ENCODE data around the gene PIP5K1A.
"Not testable (repeated sequence)": the region's sequence is repeated elsewhere in the genome, so short reads cannot be mapped to it uniquely, and the experiment has no call there.

PIP5K1A gene

DNA sequence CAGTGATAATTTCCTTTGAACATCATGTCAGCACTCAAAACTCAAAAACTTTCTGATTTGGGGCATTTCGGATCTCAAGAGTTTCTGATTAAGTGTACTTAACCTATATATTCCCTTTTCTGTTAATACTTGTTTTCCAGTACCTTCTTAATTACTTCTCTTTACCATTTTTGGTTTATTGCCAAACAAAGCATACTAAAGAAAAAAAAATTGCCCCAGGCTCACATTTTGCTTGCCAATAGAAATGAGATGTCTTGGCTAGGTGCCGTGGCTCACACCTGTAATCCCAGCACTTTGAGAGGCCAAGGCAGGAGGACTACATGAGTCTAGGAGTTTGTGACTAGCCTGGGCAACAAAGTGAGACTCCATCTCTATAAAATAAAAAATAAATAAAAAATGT lies 61.0 kb downstream of the PIP5K1A start:
- DNase-seq = no peak

DNA sequence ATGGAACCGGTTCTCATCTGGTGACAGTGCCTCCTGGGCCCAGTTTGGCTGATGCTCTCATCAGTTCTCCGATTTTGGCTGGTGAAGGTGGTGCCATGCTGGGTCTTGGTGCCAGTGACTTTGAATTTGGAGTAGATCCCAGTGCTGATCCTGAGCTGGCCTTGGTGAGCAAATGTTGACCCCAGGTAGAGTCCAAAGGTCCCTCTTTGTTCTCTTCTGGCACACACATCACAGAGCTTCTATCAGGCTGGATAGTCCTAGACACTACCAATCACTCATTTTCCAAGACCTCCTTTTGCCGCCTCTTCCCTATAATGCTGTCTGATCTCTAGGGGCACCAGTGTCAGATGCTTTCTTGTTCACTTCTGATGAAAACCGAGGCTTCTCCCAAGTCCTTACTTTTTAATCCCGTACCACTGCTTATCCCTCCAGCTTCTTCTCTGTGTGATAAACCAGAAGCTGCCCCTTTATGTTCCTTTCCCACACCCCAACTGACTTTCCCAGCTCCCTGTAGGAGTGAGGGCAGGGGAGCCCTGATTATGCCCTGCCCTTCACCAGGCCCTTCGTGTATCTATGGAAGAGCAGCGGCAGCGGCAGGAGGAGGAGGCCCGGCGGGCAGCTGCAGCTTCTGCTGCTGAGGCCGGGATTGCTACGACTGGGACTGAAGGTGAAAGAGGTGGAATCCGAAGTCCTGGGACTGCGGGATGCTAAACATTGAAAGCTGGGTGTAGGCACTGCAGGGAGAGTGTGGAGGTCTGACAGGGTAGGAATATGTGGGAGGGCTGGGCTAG lies 67.3 kb downstream of the PIP5K1A start:
- no peak for DNase-seq

DNA sequence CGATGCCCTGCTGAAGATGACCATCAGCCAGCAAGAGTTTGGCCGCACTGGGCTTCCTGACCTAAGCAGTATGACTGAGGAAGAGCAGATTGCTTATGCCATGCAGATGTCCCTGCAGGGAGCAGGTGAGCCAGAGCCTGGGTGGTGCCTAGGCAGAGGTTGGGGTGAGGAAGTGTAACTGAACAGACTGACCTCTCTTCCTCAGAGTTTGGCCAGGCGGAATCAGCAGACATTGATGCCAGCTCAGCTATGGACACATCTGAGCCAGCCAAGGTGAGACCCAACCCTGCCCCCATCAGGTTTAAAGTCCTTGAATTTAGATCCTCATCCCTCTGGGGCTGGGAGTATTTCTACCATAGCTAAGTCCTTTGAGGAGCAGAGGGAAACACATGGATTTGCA lies 68.0 kb downstream of the PIP5K1A start:
- no peak for DNase-seq

DNA sequence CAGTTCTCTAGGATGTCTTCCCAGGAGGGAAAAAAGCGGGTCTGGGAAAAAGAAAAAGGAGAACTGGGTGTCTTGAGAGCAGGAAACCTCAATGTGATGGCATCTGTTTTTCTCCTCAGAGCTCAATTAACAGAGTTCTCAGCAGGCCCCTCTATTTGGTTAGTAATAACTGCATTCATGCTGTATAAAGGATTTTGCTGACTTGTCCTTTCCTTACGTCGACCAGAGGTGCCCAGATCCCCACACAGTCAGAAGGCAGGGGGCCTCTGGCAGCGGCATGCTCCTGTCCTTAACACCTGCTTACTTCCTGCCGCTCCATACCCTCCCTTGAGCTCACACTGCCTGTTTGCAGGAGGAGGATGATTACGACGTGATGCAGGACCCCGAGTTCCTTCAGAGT lies 68.5 kb downstream of the PIP5K1A start:
- no peak for DNase-seq

DNA sequence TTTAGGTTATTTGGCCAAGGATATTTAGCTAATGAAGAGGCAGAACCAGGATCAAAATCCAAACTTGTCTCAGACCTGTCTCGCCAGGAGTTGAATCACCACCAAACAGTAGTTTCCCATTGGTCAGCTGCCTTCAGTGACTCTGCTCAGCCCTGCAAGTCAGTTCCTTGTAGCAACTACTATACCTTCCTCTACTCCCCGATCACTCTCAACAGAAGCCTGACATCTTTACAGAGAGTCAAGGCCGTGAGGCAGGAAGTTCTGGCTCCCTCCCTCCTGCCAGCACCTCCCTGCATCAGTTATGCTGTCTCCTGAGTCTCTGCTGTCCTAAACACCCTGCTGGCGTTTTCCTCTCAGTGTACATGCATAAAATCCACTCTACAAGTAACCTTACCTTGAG lies 69.4 kb downstream of the PIP5K1A start:
- no peak for DNase-seq

DNA sequence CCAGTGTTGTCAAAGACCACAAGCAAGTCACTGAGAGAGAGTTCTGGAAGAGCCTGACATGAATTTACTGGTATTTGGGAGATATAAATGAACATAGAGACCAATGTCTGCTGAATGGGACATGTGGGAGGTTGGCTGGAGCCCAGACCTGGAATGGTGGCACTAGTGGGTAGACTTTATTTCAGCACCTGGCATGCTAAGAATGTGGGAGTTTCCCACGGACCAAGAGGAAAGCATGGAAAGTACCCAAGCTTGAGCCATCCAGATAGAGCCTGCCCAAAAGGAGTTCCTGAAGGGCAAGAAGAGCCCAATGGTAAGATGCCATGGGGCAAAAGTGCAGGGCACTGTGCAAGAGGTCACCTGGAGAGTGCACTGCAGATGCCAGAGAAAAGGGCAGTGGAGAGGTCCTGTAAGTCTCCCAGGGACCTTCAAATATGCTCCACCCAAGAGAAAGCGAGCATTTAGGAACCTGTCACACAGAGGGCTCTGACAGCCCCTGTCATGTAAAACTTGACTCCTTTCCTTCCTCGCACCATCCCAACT lies 75.6 kb downstream of the PIP5K1A start:
- DNase-seq = no peak

DNA sequence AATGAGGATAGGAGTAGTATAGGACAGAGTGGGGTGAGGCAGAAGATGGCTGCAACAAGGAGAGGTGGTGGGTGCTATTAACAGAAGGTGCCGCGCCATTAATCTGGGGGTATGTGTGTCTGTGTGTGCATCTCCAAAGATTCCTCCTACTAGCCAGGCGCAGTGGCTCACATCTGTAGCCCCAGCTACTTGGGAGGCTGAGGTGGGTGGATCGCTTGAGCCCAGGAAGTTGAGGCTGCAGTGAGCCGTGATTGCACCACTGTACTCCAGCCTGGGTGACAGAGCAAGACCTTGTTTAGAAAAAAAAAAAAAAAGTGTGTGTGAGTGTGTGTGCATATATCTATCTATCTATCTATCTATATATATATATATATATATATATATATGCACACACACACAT lies 77.0 kb downstream of the PIP5K1A start:
- not testable (repeated sequence) for DNase-seq

DNA sequence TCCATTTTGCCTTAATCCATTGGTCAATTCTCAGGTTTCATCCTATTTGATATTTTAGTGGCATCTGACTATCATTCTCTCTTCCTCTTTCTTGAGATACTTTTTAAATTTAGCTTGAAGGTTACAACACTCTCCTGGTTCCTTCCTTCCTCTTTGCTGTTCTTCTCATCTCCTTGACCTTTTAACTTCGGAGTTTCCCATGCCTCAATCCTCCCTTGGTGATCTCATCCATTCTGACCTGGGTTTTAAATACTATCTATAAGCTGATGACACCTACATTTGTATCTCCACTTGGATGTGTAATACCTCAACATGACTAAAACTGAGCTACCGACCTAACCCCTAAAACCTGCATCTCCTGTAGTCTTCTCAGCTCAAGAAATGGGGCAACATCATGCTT lies 78.9 kb downstream of the PIP5K1A start:
- DNase-seq = no peak

DNA sequence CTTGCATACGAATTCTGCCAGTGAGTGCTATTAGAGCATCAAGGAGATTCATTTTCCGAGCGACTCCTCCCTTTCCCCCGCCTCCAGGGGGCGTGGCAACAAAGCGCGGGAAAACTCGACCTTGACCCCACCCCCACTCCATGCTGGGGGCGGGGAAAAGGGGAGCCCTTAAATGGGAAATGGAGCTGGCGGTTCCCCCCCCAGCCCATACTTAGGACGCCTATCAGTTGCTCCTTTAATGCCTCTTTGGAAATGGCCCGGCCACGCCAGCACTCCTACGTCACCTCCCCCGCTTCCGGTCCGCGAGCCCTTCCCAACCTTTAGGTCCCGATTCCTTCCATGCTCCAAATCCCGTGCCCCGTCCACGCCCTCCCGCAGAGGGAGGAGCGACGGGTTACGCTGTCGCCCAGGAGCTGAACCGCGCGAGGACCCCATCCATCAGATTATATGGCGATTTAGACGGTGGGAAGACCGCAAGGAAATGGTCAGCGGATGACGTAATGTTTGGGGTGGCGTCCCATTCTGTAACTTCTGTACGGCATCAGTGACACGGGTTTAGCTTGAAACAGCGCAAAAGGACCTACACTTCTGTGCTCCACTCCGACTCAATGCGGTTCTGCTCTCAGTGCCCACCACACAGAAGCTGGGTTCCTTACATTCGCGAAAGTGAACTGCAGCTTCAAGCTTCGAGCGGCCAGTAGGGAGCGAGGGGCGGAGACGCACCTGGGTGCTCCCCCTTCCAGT lies 83.0 kb downstream of the PIP5K1A start:
- peak; percentile 87 for DNase-seq

DNA sequence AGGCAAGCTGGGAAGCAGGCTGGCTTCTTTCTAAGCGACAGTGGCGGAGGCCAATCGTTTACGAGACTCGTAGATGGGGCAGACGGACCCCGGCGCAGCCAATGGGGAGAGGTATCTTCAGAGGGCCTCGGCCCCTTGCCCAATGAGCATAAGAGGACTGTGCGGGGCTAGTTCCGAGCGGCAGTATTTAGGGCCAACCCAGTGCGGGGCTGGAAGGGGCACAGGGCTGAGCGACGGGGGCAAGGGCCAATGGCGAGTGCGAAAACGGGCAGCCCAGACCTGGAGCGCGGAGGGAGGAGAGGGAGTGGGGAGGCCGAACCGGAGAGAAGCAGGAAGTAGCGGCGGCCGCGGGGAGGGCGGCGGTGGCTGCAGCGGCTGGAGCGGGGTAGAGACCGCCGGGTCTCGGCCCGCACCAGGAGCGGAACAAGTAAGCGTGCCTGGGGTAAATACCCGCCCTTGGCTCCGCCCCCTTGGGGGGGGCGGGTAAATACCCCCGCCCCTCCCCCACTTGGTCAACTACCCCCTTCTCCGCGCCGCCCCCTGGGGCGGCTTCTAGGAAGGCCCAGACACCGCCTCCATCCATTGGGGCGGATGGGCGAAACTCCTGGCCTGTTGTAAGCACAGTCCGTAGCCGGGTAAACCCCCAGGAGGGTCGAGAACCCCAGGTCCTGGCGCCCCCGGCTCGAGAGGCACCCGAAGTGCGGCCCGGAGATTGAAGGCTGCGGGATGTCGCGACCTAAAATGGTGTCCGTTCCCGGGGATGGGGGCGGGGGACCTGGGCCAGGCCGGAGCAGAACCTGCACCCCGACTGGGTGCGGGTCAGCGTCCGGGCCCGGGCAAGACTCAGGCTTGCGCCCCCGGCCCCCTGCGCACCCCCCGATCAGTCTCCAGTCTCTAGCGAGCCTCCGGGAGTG lies 83.9 kb downstream of the PIP5K1A start, which contains the start of gene ZNF687:
Gene ZNF687 (plus strand): TSS at position 331 of the 914 bp plus-strand sequence. CDS start 3,993 bp downstream, outside the sequence.
- DNase-seq = peak; percentile 43

DNA sequence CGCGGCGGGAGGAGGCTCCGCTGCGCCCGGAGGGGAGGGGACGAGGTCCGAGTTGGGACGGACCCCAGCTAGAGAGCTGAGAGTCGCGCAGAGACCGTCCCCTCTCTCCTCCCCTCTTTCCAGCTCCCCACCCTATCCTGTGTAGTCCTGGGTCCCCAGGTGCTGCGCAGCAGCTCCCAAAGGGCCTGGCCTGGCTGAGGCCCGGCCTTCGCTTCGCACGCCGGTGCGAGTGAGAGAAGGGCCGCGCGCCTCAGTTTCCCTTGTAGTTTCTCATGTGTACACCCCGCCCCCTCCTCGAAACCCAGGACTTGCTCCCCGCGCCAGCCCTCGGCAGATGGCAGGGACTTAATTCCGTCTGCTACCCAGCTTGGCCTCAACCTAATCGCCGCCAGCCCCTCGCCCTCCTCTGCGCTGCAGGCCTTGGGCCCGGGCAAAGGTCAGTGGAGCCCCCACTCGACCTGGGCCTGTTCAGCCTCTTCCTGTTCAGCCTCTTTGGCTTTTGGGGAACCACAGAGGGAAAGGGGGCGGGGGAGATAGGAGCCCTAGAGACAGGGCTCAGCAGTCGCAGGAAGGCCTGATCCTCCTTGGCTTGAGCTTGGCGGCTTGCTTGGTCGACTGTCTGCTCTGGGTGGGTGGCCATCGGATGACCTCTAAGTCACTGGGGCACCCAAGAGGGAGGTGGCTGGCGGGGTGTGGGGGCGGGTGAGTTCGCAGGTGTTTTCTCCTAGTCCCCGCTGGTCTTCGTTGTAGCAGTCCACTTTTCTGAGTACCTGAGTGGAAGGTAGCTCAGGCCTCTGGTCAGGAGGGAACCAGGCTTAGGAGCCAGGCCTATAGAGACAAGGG lies 84.8 kb downstream of the PIP5K1A start:
- no peak for DNase-seq

DNA sequence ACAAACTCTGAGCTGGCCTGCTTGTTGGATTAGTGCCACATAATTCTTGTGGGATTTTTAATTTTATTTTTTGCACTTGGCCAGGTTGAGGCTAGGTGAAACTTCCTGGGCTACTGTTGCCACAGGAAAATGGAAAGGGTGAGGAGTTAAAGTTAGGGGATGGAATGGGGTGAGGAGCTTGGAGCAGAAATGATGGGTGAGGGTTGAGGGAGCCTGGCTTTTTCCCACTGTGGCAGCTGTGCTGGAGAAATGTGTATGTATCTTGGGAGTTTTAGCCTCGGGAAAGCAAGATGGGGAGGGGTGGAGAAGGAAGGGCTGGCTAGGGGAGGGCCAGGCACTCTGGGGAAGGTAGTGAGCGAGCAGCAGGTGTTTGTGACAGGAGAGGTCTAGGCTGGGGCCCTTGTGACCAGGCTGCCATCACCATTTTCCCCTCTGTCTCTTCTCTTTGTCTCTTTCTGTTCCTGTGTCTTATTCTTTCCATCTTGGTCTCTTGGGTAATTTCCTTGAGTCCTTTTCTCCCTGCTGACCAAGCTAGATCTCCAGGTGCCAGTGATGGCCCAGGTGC lies 85.7 kb downstream of the PIP5K1A start:
- no peak for DNase-seq

DNA sequence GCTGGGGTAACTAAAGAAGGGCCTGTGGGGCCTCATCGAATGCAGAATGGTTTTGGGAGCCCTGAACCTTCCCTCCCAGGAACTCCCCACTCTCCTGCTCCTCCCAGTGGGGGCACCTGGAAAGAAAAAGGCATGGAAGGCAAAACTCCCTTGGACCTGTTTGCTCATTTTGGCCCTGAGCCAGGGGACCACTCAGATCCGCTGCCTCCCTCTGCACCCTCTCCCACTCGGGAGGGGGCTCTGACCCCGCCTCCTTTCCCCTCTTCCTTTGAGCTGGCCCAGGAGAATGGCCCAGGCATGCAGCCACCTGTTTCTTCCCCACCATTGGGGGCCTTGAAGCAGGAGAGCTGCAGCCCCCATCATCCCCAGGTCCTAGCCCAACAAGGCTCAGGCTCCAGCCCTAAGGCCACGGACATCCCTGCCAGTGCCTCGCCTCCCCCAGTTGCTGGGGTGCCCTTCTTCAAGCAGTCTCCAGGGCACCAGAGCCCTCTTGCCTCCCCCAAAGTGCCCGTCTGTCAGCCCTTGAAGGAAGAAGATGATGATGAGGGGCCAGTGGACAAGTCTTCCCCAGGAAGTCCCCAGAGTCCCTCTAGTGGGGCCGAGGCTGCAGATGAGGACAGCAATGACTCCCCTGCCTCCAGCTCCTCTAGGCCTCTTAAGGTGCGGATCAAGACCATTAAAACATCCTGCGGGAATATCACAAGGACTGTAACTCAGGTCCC lies 88.4 kb downstream of the PIP5K1A start:
- DNase-seq = no peak

DNA sequence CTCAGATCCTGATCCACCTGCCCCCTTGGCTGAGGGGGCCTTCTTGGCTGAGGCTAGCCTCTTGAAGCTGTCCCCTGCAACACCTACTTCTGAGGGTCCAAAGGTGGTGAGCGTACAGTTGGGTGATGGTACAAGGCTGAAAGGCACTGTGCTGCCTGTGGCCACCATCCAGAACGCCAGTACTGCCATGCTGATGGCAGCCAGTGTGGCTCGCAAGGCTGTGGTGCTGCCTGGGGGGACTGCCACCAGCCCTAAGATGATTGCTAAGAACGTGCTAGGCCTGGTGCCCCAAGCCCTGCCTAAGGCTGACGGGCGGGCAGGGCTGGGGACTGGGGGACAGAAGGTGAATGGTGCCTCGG lies 89.0 kb downstream of the PIP5K1A start:
- no peak for DNase-seq

DNA sequence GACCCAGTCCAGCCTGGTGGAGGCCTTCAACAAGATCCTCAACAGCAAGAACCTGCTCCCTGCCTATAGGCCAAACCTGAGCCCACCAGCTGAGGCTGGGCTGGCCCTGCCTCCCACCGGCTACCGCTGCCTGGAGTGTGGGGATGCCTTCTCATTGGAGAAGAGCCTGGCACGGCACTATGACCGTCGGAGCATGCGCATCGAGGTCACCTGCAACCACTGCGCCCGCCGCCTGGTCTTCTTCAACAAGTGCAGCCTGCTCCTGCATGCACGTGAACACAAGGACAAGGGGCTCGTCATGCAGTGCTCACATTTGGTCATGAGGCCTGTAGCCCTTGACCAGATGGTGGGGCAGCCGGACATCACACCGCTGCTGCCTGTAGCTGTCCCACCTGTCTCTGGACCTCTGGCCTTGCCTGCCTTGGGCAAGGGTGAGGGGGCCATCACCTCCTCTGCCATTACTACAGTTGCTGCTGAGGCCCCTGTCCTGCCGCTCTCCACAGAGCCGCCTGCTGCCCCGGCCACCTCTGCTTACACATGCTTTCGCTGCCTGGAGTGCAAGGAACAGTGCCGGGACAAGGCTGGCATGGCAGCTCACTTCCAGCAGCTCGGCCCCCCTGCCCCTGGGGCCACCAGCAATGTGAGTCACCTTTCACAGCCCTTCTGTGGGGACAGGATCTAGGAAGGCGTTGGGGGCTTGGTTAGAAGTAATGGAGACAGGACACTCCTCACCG lies 89.6 kb downstream of the PIP5K1A start:
- DNase-seq = no peak

DNA sequence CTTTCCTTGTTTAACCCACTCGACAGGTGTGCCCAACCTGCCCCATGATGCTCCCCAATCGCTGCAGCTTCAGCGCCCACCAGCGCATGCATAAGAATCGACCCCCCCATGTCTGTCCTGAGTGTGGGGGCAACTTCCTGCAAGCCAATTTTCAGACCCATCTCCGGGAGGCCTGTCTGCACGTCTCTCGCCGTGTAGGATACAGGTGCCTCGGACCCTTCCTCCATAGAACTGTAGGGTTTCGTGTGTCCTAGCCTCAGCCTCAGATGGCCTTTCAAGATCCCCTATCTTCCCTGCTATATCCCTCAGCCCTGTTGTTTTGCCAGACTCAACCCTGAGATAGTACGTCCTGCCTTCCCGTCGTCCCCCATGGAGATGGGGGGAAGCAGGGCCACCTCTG lies 90.2 kb downstream of the PIP5K1A start:
- DNase-seq = no peak

DNA sequence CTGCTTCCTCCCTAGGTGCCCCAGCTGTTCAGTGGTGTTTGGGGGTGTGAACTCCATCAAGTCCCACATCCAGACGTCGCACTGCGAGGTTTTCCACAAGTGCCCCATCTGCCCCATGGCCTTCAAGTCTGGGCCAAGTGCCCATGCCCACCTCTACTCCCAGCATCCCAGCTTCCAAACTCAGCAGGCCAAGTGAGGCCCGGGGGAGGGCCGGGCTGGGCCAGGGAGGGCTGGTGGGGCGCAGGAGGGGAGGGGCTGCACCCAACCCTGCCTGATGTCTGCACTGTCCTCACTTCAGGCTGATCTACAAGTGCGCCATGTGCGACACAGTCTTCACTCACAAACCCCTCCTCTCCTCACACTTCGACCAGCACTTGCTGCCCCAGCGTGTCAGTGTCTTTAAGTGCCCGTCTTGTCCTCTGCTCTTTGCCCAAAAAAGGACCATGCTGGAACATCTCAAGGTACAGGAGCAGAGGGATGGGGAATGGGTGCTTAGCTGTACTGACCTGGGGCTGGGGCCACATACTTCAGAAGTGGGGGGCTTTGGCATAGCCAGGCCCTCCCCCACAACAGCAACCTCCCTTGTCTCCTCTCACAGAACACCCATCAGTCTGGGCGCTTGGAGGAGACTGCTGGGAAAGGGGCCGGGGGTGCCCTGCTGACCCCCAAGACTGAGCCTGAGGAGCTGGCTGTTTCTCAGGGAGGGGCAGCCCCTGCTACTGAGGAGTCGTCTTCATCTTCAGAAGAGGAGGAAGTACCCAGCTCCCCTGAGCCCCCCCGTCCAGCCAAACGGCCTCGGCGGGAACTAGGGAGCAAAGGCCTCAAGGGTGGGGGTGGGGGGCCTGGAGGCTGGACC lies 91.0 kb downstream of the PIP5K1A start:
- DNase-seq = no peak

DNA sequence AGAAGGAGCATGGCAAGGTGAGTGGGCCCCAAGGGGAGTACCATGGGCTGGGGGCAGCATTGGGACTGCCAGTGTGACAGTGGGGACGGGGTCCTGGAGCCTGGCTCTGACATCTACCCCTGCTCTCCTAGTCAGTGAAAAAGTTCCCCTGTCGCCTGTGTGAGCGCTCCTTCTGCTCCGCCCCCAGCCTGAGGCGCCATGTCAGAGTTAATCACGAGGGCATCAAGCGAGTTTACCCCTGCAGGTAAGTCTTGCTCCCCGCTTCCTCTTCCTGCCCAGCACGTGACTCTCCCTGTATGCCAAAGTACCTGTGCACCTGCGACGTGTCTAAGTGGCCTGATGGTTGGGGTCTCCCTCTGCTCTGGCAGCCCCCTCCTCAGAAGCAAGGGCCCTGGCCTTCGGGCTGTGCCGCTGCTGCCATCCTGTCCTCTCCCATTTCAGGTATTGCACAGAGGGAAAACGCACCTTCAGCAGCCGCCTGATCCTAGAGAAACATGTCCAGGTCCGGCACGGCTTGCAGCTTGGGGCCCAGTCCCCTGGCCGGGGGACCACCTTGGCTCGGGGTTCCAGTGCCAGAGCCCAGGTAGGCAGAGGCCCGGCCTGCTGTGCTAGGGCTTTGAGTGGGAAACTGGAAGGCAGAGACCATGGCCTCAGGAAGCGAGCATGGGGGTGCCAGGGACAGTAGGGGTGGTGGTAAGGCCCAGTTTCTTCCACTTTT lies 91.8 kb downstream of the PIP5K1A start:
- DNase-seq = no peak

Data from cortex of kidney (tissue), 1 donor.